ENCODE measurements around the gene CCDC80.
"Not testable (repeated sequence)": the region's sequence is repeated elsewhere in the genome, so short reads cannot be mapped to it uniquely, and the experiment has no call there.

CCDC80 gene

GRCh38 chr3:112675943-112676535, 35.1 kb upstream of the CCDC80 start:
- no peak for DNase-seq (ENCODE audit: low read depth in 2 of 2)
- no peak for TF ChIP-seq CTCF (IDR thresholded peaks at IDR 0.05; ENCODE audit: low read depth, low read length)
- H3K4me3 ChIP-seq (replicated peaks in 1 of 2; ENCODE audit: low read depth in 2 of 2, low read length in 2 of 2) = no peak overlapping the region

DNA sequence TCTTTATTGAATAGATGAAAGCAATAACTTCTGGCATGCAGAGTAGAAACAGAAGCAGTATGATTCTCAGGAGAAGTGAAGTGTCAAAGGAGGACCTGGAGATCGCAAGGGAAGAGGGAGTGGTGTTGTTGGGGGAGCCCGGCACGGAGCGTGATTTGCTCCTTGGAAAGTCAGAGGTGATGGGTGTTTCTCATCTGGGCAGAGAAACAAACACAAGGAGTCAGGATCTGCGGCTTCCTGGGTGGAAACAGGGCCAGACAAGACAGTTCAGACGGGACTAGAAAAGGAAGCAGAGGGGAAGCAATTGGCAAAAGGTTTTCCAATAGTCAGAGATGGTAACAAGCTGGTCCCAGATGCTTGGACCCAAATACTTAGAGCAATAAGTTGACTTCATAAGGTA, 34.4 kb upstream of the CCDC80 start:
- DNase-seq (ENCODE audit: low read depth in 2 of 2) = peak in 1 of 2 donors; percentile 67
- no peak for TF ChIP-seq CTCF (IDR thresholded peaks at IDR 0.05; ENCODE audit: low read depth, low read length)
- H3K4me3 ChIP-seq (replicated peaks in 1 of 2; ENCODE audit: low read depth in 2 of 2, low read length in 2 of 2) = no peak overlapping the region

GRCh38 chr3:112672716-112673541, 32.0 kb upstream of the CCDC80 start:
- TF ChIP-seq CTCF (IDR thresholded peaks at IDR 0.05; ENCODE audit: low read depth, low read length) = no peak
- DNase-seq (ENCODE audit: low read depth in 2 of 2) = no peak
- H3K4me3 ChIP-seq (replicated peaks in 1 of 2; ENCODE audit: low read depth in 2 of 2, low read length in 2 of 2) = no peak overlapping the region

DNA sequence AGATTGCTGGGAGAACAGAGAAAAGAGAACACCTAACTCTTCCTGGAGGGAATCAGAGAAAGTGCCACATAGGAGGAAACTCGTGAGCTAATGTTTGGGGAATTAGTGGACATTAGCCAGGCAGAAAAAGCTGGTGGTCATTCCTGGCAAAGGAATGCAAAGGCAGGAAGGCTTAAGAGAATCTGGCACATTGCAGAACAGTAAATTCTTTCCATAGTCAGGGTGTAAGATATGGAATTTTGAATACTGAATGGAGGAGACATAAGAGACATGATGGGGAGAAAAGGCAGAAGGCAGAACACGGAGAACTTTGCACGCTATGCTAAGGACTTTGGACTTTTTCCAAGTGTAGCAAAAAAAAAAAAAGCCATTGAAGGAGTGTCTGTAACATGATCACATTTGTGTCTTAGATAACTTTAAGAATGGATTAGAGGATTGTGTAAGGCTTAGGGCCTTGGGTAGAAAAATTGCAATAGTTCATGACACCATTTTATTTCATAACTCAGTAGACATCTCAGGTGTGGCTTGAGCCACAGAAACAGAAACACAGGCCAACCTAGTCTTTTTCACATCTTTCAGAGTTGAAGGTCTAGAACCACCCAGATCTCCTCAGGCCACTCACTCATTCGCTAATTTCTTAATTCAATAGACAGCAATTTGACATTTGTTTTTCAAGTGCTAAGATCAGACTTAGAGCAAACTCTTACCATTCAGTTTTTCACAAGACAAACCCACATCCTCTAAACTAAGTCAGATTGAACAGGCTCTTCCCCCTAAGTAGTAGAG, 31.2 kb upstream of the CCDC80 start:
- TF ChIP-seq CTCF (IDR thresholded peaks at IDR 0.05; ENCODE audit: low read depth, low read length) = no peak
- H3K4me3 ChIP-seq (replicated peaks in 1 of 2; ENCODE audit: low read depth in 2 of 2, low read length in 2 of 2) = no peak overlapping the region
- DNase-seq (ENCODE audit: low read depth in 2 of 2) = peak; percentile 95 to 98

DNA sequence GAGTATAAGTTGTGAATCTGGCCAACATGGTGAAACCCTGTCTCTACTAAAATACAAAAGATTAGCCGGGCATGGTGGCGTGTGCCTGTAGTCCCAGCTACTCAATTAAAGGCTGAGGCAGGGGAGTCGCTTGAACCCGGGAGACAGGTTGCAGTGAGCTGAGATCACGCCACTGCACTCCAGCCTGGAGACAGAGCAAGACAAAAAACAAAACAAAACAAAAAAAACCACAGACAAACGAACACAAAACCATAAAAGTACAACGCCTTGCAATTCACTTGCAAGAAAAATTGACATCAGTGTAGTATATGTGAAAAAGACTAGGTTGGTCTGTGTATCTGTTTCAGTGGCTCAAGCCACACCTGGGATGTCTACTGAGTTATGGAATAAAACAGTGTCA, 29.9 kb upstream of the CCDC80 start:
- H3K4me3 ChIP-seq (replicated peaks in 1 of 2; ENCODE audit: low read depth in 2 of 2, low read length in 2 of 2) = no peak overlapping the region
- DNase-seq (ENCODE audit: low read depth in 2 of 2) = no peak
- TF ChIP-seq CTCF (IDR thresholded peaks at IDR 0.05; ENCODE audit: low read depth, low read length) = no peak

GRCh38 chr3:112667599-112667998, 26.7 kb upstream of the CCDC80 start:
- no peak overlapping the region for H3K4me3 ChIP-seq (replicated peaks in 1 of 2; ENCODE audit: low read depth in 2 of 2, low read length in 2 of 2)
- DNase-seq (ENCODE audit: low read depth in 2 of 2) = no peak
- no peak for TF ChIP-seq CTCF (IDR thresholded peaks at IDR 0.05; ENCODE audit: low read depth, low read length)

GRCh38 chr3:112665009-112665408, 24.1 kb upstream of the CCDC80 start:
- not testable (repeated sequence) for DNase-seq (ENCODE audit: low read depth in 2 of 2)

More at GRCh38 chr3:112665009-112665408, 24.1 kb upstream of the CCDC80 start:
- H3K4me3 ChIP-seq (replicated peaks in 1 of 2; ENCODE audit: low read depth in 2 of 2, low read length in 2 of 2) = not testable (repeated sequence)

Measured in cardiac fibroblast (primary cell).